ENCODE data around the gene AP1S1. TPM values are rescaled to one million over a fixed set of nuclear protein-coding genes. Genes with fewer than 3 reads are reported as not detected.

The AP1S1 gene
- total and polyA plus RNA-seq, 2 donors (not counting 1 experiment from before 2014, with no cell fraction given) = 10.3 to 16.3 TPM

DNA sequence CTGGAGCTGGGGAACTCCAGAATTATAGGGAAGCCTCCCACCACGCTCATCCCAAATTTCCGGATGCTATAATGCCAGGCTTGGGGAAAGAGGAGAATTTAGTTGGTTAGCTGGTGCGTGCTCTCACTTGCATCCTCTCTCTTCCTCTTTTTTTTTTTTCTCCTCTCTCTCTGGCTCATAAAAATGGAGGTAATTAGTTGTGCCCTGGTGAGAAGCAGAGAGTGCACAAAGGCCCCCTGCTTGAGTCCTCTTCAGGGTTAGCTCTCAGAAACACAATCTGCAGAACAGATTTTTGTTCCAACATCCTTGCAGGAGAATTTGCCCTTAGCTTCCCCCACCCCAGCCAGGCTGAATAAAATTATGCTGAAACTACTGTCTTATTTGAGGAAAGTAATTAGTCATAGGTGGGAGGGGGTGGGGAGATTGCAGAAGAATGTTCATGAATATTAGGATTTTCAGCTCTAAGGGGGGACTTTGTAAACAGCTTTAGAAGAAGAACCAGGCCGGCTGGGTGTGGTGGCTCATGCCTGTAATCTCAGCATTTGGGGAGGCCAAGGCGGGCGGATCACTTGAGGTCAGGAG, 19.8 kb upstream of the AP1S1 start:
- no peaks in the 10 kb centered on the region for H3K9me3 ChIP-seq (ENCODE audit: control extremely low read depth in 1 of 3, control insufficient read depth in 2 of 3, insufficient read depth in 1 of 3, low read length in 2 of 3)
- H3K9ac ChIP-seq (ENCODE audit: low read length) = no peak overlapping the region
- Mint-ChIP-seq H3K9me3 (ENCODE audit: insufficient read depth) (no peaks in the 10 kb centered on the region), H3K4me1 (peaks cover 12% of the 10 kb centered on the region), H3K4me3 (no peak overlapping the region), H3K27ac (no peak overlapping the region), H3K27me3 (peaks cover 41% of the 10 kb centered on the region)
- POLR2A ChIA-PET = no interaction called here
- H4K20me1 ChIP-seq (ENCODE audit: control insufficient read depth, insufficient read depth, low read length, poor library complexity, severe bottlenecking) = no peaks in the 10 kb centered on the region
- H3K4me3 ChIP-seq (ENCODE audit: control extremely low read depth in 1 of 5, extremely low read depth in 1 of 5, insufficient read depth in 1 of 5, low read depth in 2 of 5, low read length in 4 of 5) = no peak overlapping the region
- intact Hi-C loops (cut with micrococcal nuclease) = no loop called here
- no peak for ATAC-seq (ENCODE audit: low read depth)
- H3K27me3 ChIP-seq (replicated peaks in 1 of 4; ENCODE audit: control extremely low read depth in 1 of 4, control insufficient read depth in 3 of 4, insufficient read depth in 4 of 4, low read length in 3 of 4) = peaks cover 0 to 10% (median 3%) of the 10 kb centered on the region in 4 experiments
- no peak for TF ChIP-seq EZH2 (IDR thresholded peaks at IDR 0.05; ENCODE audit: borderline replicate concordance, insufficient read depth, low read depth, low read length, poor library complexity, severe bottlenecking)
- TF ChIP-seq, protein P1, sequence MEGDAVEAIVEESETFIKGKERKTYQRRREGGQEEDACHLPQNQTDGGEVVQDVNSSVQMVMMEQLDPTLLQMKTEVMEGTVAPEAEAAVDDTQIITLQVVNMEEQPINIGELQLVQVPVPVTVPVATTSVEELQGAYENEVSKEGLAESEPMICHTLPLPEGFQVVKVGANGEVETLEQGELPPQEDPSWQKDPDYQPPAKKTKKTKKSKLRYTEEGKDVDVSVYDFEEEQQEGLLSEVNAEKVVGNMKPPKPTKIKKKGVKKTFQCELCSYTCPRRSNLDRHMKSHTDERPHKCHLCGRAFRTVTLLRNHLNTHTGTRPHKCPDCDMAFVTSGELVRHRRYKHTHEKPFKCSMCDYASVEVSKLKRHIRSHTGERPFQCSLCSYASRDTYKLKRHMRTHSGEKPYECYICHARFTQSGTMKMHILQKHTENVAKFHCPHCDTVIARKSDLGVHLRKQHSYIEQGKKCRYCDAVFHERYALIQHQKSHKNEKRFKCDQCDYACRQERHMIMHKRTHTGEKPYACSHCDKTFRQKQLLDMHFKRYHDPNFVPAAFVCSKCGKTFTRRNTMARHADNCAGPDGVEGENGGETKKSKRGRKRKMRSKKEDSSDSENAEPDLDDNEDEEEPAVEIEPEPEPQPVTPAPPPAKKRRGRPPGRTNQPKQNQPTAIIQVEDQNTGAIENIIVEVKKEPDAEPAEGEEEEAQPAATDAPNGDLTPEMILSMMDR (IDR thresholded peaks at IDR 0.05) = no peak
- H3K4me1 ChIP-seq (ENCODE audit: control insufficient read depth in 2 of 2, insufficient read depth in 2 of 2, low read length in 2 of 2) = peaks cover 0 to 7% of the 10 kb centered on the region in 2 donors
- CTCF ChIA-PET = interaction anchor here (0.7 to 4.2 kb wide), 5 partner anchors 10 to 93 kb away, joined by 3 to 24 read pairs (median 6); no protein-coding TSS in a partner anchor
- H3K79me2 ChIP-seq (ENCODE audit: control insufficient read depth, insufficient read depth, low read length) = no peaks in the 10 kb centered on the region
- no peak for DNase-seq
- no peak overlapping the region for H3K27ac ChIP-seq (ENCODE audit: low read length in 2 of 2)
- no peak overlapping the region for H2AFZ ChIP-seq (ENCODE audit: insufficient read depth, low read depth, low read length, poor library complexity, severe bottlenecking)
- H3K36me3 ChIP-seq (replicated peaks in 1 of 2; ENCODE audit: control extremely low read depth in 1 of 2, control insufficient read depth in 1 of 2, extremely low read depth in 1 of 2, insufficient read depth in 2 of 2, low read length in 1 of 2) = no peaks in the 10 kb centered on the region
- 100% methylated on average over 1 of the region's 6 CpGs for WGBS (ENCODE audit: insufficient coverage)
- no peak overlapping the region for H3K4me2 ChIP-seq (replicated peaks; ENCODE audit: low read depth, low read length, poor library complexity, severe bottlenecking)

DNA sequence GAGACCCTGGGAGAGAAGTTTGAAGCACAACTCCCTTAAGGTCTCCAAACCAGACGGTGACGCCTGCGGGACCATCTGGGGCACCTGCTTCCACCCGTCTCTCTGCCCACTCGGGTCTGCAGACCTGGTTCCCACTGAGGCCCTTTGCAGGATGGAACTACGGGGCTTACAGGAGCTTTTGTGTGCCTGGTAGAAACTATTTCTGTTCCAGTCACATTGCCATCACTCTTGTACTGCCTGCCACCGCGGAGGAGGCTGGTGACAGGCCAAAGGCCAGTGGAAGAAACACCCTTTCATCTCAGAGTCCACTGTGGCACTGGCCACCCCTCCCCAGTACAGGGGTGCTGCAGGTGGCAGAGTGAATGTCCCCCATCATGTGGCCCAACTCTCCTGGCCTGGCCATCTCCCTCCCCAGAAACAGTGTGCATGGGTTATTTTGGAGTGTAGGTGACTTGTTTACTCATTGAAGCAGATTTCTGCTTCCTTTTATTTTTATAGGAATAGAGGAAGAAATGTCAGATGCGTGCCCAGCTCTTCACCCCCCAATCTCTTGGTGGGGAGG, 16.5 kb upstream of the AP1S1 start:
- peak overlapping the region; percentile 37 for H3K4me2 ChIP-seq (replicated peaks; ENCODE audit: low read depth, low read length, poor library complexity, severe bottlenecking)
- H4K20me1 ChIP-seq (ENCODE audit: control insufficient read depth, insufficient read depth, low read length, poor library complexity, severe bottlenecking) = no peaks in the 10 kb centered on the region
- H3K4me3 ChIP-seq (ENCODE audit: control extremely low read depth in 1 of 5, extremely low read depth in 1 of 5, insufficient read depth in 1 of 5, low read depth in 2 of 5, low read length in 4 of 5) = no peak overlapping the region
- H3K36me3 ChIP-seq (replicated peaks in 1 of 2; ENCODE audit: control extremely low read depth in 1 of 2, control insufficient read depth in 1 of 2, extremely low read depth in 1 of 2, insufficient read depth in 2 of 2, low read length in 1 of 2) = no peaks in the 10 kb centered on the region
- H3K9me3 ChIP-seq (ENCODE audit: control extremely low read depth in 1 of 3, control insufficient read depth in 2 of 3, insufficient read depth in 1 of 3, low read length in 2 of 3) = no peaks in the 10 kb centered on the region
- no peak overlapping the region for H2AFZ ChIP-seq (ENCODE audit: insufficient read depth, low read depth, low read length, poor library complexity, severe bottlenecking)
- H3K9me3 Mint-ChIP-seq (ENCODE audit: insufficient read depth) = no peaks in the 10 kb centered on the region
- TF ChIP-seq, protein P1 (IDR thresholded peaks at IDR 0.05) = no peak
- no peak for TF ChIP-seq EZH2 (IDR thresholded peaks at IDR 0.05; ENCODE audit: borderline replicate concordance, insufficient read depth, low read depth, low read length, poor library complexity, severe bottlenecking)
- H3K27ac ChIP-seq (ENCODE audit: low read length in 2 of 2) = no peak overlapping the region
- CTCF ChIA-PET = interaction anchor here (1.1 to 1.5 kb wide), 4 partner anchors 9 to 145 kb away, joined by 3 to 4 read pairs (median 4); no protein-coding TSS in a partner anchor
- POLR2A ChIA-PET = no interaction called here
- peaks cover 0 to 10% (median 3%) of the 10 kb centered on the region in 4 experiments for H3K27me3 ChIP-seq (replicated peaks in 1 of 4; ENCODE audit: control extremely low read depth in 1 of 4, control insufficient read depth in 3 of 4, insufficient read depth in 4 of 4, low read length in 3 of 4)
- WGBS (ENCODE audit: insufficient coverage) = 86% methylated on average over 8 of the region's 9 CpGs
- H3K4me1 ChIP-seq (ENCODE audit: control insufficient read depth in 2 of 2, insufficient read depth in 2 of 2, low read length in 2 of 2) = peaks cover 0 to 7% of the 10 kb centered on the region in 2 donors
- ATAC-seq (ENCODE audit: low read depth) (no peak), DNase-seq (no peak)
- no peaks in the 10 kb centered on the region for H3K79me2 ChIP-seq (ENCODE audit: control insufficient read depth, insufficient read depth, low read length)
- H3K4me3 Mint-ChIP-seq = peak overlapping the region; percentile 74
- H3K27ac Mint-ChIP-seq = peak overlapping the region; percentile 50
- peaks cover 13% of the 10 kb centered on the region for H3K4me1 Mint-ChIP-seq
- no peak overlapping the region for H3K9ac ChIP-seq (ENCODE audit: low read length)
- peaks cover 31% of the 10 kb centered on the region for H3K27me3 Mint-ChIP-seq
- intact Hi-C loops (cut with micrococcal nuclease) = loop anchor here (1.0 to 2.0 kb wide), 2 partner anchors 53 to 55 kb away; partner anchors contain the start of gene TRIM56
